GM18508 (cell line): ENCODE data around the gene CNTFR.
"Not testable (repeated sequence)": the region's sequence is repeated elsewhere in the genome, so short reads cannot be mapped to it uniquely, and the experiment has no call there.

Source experiments
- ATAC-seq: cut with Tn5 transposase; IDR thresholded peaks from one replicate; pipeline ENCODE4 v1.9.1; 2021; ENCODE audit warnings: moderate number of reproducible peaks; ENCODE audit not compliant: insufficient read depth, unreplicated experiment

CNTFR gene

DNA sequence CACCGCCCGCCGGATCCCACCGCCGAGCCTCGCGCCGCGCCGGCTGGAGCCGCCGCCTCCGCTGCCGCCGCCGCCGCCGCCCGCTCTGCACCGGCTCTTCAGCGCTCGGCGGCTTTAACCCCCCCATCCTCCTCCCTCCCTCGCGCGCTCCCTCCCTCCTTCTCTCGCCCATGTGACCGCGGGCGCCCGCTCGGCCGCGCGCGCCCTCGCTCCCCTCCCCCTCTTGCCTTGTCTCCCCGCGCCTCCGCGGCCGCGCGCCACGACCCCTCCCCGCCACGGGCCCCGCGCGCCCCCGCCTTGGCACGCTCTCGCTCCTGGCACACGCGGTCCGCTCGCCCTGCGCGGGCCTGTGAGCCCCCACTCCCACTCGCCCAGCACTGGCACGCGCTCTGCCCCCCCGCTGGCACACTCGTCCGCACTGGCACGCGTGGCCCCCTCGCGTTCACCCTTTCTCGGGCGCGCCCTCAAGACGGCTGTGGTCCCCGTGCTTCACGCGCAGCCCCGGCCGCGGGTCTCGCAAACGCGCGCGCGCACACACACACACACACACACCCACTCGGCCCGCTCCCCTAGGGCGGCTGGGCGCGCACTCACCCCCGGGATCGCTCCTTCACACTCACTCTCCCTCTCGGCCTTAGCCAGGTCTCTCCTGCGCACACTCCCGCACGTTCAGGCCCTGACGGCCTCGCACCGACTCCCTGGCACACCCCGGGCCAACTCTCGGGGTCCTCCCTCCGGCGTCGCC, at the start of gene CNTFR:
Gene CNTFR, minus strand, starts transcription at position 89 of the 745 bp plus-strand sequence. CDS start 20,743 bp downstream, outside the sequence.
- ATAC-seq, result no peak

- not testable (repeated sequence) for ATAC-seq
Observed at GRCh38 chr9:34639322-34639721, 49.8 kb upstream of the CNTFR start.

DNA sequence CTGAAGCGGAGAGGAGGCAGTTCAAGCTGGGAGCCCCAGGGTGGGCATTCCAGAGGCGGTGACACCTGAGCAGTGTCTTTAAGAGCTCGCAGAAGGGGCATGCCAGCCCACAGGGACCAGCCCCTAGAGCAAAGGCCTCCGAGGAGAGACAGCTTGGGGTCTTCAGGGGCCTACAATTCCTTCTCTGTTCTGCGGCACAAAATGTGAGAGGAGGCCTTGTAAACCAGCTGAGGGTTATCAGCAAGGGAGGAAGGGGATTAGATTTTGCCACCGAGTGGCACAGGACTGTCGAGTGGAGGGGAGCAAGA, 48.6 kb upstream of the CNTFR start:
- ATAC-seq, result no peak

- peak; percentile 60 for ATAC-seq
Observed at GRCh38 chr9:34637356-34638137, 48.0 kb upstream of the CNTFR start, which contains the start of gene SIGMAR1. Gene SIGMAR1, minus strand, starts transcription at chr9:34637787. Its CDS starts 90 bp downstream, at chr9:34637697.

GRCh38 chr9:34636791-34637355, 47.3 kb upstream of the CNTFR start:
- no peak for ATAC-seq

- ATAC-seq, result no peak
Observed at GRCh38 chr9:34635556-34635955, 46.0 kb upstream of the CNTFR start.

DNA sequence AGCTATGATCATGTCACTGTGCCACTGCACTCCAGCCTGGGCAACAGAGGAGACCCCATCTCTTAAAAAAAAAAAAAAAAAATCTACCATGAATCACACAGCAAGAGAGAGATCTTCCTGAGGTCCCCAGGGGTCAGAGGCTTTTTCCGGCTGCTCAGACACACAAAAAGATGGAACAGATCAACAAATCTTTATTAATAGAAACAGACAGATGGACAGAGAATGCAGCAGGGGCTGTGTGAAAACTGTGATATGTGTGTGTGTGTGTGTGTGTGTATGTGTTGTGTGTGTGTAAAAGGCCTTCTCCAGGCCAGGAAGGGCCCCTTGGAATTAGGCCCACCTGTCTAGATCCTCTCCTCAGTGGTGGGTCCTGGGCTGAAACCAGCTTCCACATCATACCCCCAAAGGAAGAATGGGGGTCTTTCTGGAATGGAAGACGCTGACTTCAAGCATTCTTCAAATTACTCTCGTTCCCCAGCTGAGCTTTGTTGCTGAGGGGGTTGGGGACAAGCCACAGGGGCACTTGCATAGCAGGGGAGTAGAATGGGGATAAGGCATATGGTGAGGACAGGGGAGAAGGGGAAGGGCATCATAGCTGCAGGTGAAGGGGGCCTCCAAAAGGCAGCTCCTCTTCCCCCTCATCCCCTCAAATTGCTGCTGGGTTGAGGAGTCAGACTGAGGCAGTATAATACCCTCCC, 45.2 kb upstream of the CNTFR start:
- no peak for ATAC-seq

GRCh38 chr9:34633851-34634550, 44.5 kb upstream of the CNTFR start:
- ATAC-seq, result no peak

DNA sequence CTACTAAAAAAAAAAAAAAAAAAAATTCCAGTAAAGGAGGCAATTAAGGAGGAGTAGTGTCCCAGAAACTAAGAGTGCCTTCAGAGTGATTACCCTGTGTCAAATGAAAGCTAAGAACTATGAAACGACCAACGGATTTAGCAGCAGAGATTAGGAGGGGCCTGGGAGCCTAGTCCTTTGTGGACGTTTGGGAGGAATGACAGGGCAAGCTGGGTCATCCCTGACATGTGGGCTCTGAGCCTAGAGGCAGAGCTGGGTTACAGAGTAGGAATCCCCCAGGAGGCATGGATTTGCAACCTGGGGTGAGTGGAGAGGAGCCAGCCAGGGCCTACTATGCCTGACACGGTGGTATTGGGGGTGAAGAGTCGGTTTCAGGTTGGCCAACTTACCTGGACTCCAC, 43.6 kb upstream of the CNTFR start:
- ATAC-seq, result no peak

GRCh38 chr9:34630402-34631154, 41.1 kb upstream of the CNTFR start:
- no peak for ATAC-seq

DNA sequence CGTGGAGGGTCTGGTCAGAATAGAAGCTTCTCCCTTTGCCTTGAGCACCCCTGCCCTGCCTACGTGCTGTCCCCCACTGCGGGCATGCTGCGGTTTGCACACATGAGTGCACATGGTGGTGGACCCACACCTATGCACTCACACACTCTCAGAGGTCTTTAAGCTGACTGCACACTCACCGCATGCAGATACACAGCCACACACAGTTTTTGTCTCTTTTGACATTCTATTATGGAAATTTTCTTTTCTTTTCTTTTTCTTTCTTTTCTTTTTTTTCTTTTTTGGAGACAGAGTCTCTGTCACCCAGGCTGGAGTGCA, 39.9 kb upstream of the CNTFR start:
- no peak for ATAC-seq

DNA sequence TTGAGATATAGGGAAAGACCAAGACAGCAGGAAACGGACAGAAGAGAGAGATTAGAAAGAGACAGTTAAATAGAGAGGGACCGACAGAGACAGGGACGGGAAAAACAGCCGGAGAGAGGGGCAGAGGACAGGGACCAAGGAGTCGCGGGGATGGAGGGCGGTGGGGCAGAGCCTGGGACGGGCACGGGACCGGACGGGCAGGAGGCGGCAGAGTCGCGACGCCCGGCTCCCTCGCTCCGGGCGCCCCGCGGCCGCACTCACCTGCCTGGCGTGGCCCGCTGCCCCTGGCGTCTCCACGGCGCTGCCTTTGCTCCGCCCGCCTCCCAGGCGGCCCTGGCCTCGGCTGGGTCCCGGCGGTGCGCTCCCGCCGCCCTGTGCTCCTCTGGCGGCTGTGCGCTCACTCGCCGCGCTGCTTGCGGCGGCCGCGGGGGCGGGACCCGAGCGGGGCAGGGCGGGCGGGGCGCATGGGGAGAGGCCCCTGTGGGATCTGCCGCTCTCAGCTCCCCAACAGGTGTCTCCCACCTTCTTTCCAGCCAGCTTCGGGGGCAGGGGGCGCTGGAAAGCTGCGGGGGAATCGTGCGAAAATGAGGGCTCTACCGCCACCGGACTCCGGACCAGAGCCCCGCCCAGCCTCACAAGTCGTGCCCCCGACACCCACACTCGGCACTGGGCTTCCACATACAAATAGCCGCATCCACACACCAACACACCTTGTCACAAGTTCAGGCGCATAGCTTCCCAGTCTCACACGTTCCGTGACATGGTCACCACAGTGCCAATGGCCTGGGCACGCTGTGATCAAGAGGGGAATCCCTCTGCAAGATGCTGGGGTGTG, 39.3 kb upstream of the CNTFR start, which contains the start of gene ARID3C:
Gene ARID3C, minus strand, starts transcription at position 411 of the 835 bp plus-strand sequence. CDS start 1,052 bp downstream, outside the sequence.
- ATAC-seq, result no peak

GRCh38 chr9:34627716-34628655, 38.5 kb upstream of the CNTFR start:
- no peak for ATAC-seq

DNA sequence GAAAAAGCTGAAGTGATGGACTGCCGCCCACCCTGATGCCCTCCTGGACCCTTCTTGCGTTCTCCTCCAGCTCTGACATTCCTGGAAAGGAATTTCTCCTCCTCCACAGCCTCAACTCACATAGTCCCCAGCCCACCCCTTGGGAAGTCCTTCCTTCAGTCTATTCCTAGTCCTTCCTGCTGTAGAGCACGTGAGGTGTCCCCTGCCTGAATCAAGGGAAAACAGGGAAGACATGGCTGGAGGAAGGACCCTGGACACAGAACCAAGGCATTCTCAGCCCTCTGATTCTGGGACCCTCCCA, 35.6 kb upstream of the CNTFR start:
- ATAC-seq, result no peak

DNA sequence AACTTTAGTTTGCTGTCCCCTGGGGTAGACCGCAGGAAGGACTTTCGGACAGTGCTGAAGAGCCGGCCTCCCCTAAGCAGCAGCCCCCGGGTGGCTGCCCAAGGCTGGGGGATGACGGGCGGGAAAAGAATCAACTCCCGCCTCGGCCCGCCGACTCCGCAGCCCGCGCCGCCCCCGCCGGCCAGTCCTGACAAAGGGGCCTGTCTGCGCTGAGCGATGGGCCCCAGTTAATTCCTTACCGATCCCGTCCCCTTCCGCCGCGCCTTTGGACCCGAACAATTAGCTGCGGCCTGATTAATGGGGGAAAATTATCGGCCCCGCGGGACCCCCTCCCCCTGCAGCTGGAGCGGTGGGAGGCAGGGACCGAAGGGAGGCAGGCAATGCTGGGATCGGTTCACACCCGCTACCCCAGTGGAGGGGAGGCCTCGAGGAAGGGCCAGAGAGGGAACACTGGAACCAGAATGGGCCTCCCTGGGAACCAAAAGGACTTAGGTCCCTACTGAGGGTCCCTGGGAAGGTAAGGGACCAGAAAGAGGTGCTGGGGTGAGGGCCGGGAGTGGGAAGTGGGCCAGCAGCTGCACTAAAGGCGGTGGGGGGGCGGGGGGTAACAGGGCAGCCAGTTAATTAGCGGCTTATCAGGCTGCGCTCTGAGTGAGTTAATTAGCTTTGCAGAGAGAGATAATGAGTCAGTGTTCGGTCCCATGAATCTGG, 35.1 kb upstream of the CNTFR start:
- no peak for ATAC-seq

- no peak for ATAC-seq
Observed at GRCh38 chr9:34623374-34624235, 34.1 kb upstream of the CNTFR start.
